ENCODE data around the gene DLX2. TPM values are rescaled to one million over a fixed set of nuclear protein-coding genes. Genes with fewer than 3 reads are reported as not detected.

The DLX2 gene
- total and polyA plus RNA-seq, 2 of the 13 experiments (the other 11 are each of a cell fraction or from before 2014, with no cell fraction given) = 0.07 to 0.15 TPM

DNA sequence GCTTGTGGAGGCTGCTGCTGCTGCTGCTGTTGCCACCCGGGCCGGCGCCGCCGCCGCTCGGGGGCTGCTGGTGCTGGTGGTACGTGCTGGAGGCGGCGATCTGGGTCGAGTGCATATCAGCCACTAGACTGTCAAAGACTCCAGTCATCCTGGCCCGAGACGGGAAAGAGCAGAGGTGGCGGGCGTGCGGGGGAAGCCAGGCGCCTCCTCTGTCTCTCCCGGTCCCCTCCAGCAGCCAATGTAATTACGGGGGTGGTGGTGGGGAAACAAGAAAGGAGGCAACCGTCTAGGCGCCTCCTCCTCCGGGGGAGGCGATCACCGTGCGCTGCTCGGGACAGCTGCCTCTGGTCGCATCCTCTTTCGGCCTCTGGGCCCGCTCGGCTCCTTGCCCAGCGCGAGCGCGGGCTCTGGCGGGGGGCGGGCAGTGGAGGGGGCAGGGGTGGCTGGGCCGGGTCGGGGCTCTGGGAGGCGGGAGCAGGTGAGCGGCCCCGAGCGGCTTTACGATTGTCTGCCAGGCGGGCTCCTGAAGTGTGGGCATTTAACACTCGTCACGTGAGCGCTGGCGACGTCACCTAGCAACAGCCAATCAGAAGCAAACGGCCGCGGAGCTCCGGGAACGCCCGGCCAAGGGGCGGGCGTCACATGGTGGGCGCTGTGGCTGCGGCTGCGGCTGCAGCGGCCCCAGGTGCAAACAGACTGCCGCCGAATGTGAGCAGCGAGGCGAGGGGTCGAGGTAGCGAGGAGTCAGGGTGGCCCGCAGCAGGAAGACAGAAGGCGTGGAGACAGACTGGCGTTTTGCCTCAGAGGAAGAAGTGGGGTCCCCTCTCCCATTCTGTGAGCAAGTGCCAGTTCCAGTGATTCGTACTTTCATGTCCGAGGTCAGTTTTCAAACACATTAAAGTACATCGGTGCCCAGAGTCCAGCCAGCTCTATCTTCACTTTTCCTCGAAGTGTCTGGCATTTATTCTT, at the start of gene DLX2 (continued):
- TF ChIP-seq, protein P1, sequence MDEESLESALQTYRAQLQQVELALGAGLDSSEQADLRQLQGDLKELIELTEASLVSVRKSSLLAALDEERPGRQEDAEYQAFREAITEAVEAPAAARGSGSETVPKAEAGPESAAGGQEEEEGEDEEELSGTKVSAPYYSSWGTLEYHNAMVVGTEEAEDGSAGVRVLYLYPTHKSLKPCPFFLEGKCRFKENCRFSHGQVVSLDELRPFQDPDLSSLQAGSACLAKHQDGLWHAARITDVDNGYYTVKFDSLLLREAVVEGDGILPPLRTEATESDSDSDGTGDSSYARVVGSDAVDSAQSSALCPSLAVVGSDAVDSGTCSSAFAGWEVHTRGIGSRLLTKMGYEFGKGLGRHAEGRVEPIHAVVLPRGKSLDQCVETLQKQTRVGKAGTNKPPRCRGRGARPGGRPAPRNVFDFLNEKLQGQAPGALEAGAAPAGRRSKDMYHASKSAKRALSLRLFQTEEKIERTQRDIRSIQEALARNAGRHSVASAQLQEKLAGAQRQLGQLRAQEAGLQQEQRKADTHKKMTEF (CRISPR knock-in tag; IDR thresholded peaks at IDR 0.05) = peak; percentile 77; the same call in 1 of the 2 replicates
- TF ChIP-seq, protein P2, sequence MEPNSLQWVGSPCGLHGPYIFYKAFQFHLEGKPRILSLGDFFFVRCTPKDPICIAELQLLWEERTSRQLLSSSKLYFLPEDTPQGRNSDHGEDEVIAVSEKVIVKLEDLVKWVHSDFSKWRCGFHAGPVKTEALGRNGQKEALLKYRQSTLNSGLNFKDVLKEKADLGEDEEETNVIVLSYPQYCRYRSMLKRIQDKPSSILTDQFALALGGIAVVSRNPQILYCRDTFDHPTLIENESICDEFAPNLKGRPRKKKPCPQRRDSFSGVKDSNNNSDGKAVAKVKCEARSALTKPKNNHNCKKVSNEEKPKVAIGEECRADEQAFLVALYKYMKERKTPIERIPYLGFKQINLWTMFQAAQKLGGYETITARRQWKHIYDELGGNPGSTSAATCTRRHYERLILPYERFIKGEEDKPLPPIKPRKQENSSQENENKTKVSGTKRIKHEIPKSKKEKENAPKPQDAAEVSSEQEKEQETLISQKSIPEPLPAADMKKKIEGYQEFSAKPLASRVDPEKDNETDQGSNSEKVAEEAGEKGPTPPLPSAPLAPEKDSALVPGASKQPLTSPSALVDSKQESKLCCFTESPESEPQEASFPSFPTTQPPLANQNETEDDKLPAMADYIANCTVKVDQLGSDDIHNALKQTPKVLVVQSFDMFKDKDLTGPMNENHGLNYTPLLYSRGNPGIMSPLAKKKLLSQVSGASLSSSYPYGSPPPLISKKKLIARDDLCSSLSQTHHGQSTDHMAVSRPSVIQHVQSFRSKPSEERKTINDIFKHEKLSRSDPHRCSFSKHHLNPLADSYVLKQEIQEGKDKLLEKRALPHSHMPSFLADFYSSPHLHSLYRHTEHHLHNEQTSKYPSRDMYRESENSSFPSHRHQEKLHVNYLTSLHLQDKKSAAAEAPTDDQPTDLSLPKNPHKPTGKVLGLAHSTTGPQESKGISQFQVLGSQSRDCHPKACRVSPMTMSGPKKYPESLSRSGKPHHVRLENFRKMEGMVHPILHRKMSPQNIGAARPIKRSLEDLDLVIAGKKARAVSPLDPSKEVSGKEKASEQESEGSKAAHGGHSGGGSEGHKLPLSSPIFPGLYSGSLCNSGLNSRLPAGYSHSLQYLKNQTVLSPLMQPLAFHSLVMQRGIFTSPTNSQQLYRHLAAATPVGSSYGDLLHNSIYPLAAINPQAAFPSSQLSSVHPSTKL (CRISPR knock-in tag; IDR thresholded peaks at IDR 0.05) = peak; percentile 51; the same call in 1 of the 2 replicates
- TF ChIP-seq, protein P3, sequence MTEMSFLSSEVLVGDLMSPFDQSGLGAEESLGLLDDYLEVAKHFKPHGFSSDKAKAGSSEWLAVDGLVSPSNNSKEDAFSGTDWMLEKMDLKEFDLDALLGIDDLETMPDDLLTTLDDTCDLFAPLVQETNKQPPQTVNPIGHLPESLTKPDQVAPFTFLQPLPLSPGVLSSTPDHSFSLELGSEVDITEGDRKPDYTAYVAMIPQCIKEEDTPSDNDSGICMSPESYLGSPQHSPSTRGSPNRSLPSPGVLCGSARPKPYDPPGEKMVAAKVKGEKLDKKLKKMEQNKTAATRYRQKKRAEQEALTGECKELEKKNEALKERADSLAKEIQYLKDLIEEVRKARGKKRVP (CRISPR knock-in tag; IDR thresholded peaks at IDR 0.05) = peak in 1 of 2 experiments; percentile 62; a peak in 1 of 4 replicates
- TF ChIP-seq, protein P4, sequence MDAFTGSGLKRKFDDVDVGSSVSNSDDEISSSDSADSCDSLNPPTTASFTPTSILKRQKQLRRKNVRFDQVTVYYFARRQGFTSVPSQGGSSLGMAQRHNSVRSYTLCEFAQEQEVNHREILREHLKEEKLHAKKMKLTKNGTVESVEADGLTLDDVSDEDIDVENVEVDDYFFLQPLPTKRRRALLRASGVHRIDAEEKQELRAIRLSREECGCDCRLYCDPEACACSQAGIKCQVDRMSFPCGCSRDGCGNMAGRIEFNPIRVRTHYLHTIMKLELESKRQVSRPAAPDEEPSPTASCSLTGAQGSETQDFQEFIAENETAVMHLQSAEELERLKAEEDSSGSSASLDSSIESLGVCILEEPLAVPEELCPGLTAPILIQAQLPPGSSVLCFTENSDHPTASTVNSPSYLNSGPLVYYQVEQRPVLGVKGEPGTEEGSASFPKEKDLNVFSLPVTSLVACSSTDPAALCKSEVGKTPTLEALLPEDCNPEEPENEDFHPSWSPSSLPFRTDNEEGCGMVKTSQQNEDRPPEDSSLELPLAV (CRISPR knock-in tag; conservative IDR thresholded peaks at IDR 0.05; ENCODE audit: low read depth) = no peak
- no peak for TF ChIP-seq MLLT10 (CRISPR knock-in tag; IDR thresholded peaks at IDR 0.05)
- no peak for TF ChIP-seq ZNF335 (CRISPR knock-in tag; IDR thresholded peaks at IDR 0.05)
- TF ChIP-seq, protein P5, sequence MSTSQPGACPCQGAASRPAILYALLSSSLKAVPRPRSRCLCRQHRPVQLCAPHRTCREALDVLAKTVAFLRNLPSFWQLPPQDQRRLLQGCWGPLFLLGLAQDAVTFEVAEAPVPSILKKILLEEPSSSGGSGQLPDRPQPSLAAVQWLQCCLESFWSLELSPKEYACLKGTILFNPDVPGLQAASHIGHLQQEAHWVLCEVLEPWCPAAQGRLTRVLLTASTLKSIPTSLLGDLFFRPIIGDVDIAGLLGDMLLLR (CRISPR knock-in tag; IDR thresholded peaks at IDR 0.05) = peak; percentile 98
- TF ChIP-seq CCDC6 (CRISPR knock-in tag; IDR thresholded peaks at IDR 0.05) = peak; percentile 86
- TF ChIP-seq CENPT (CRISPR knock-in tag; IDR thresholded peaks at IDR 0.05; ENCODE audit: low read depth) = peak; percentile 81
- TF ChIP-seq ZNF775 (CRISPR knock-in tag; IDR thresholded peaks at IDR 0.05; ENCODE audit: borderline replicate concordance) = no peak
- peak; percentile 16; the same call in 1 of the 2 replicates for TF ChIP-seq SP140L (CRISPR knock-in tag; IDR thresholded peaks at IDR 0.05; ENCODE audit: borderline replicate concordance)
- TF ChIP-seq ELF3 (CRISPR knock-in tag; IDR thresholded peaks at IDR 0.05) = peak; percentile 44; the same call in 1 of the 2 replicates
- TF ChIP-seq CREM (IDR thresholded peaks at IDR 0.05) = peak; percentile 64
- no peak for TF ChIP-seq CREM (CRISPR knock-in tag; IDR thresholded peaks at IDR 0.05)
- 0 out of 2 replicates have a peak, but pooled peaks have one; percentile 48 for TF ChIP-seq MAFG (CRISPR knock-in tag; IDR thresholded peaks at IDR 0.05)
